ENCODE results near the gene ROCK1. TPM values are rescaled to one million over a fixed set of nuclear protein-coding genes. Genes with fewer than 3 reads are reported as not detected.

Gene ROCK1
- total and polyA plus RNA-seq, 4 donors: 7.4 to 28.7 (median 18.7) TPM

DNA sequence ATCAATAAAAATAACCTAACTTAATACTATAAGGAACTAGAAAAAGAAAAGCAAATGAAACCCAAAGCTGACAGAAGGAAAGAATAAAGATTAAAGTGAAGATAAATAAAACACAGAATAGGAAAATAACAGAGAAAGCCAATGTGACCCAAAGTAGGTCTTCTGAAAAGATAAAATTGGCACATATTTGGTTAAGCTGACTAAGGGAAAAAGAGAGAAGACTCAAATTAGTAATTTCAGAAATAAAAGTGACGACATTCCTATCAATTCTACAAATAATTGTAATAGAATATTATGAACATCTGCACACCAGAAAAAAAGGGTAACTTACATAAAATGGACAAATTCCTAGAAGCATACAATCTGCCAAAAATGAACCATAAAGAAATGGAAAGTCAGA lies 30.2 kb downstream of the ROCK1 start:
- no peaks in the 10 kb centered on the region for H3K36me3 ChIP-seq (ENCODE audit: control insufficient read depth in 4 of 4, insufficient read depth in 3 of 4, low read depth in 1 of 4, low read length in 3 of 4)
- H3K27me3 ChIP-seq (ENCODE audit: control insufficient read depth in 4 of 4, insufficient read depth in 4 of 4, low read length in 3 of 4): no peaks in the 10 kb centered on the region
- H3K4me3 ChIP-seq (ENCODE audit: low read depth in 1 of 3, low read length in 3 of 3): no peak overlapping the region
- H3K27ac ChIP-seq (ENCODE audit: low read depth in 1 of 2, low read length in 2 of 2): no peak overlapping the region
- TF ChIP-seq REST (IDR thresholded peaks at IDR 0.05) (no peak), EGR1 (IDR thresholded peaks at IDR 0.05; ENCODE audit: low read depth in 2 of 2) (no peak), MAX (IDR thresholded peaks at IDR 0.05) (no peak)
- TF ChIP-seq, protein P1, sequence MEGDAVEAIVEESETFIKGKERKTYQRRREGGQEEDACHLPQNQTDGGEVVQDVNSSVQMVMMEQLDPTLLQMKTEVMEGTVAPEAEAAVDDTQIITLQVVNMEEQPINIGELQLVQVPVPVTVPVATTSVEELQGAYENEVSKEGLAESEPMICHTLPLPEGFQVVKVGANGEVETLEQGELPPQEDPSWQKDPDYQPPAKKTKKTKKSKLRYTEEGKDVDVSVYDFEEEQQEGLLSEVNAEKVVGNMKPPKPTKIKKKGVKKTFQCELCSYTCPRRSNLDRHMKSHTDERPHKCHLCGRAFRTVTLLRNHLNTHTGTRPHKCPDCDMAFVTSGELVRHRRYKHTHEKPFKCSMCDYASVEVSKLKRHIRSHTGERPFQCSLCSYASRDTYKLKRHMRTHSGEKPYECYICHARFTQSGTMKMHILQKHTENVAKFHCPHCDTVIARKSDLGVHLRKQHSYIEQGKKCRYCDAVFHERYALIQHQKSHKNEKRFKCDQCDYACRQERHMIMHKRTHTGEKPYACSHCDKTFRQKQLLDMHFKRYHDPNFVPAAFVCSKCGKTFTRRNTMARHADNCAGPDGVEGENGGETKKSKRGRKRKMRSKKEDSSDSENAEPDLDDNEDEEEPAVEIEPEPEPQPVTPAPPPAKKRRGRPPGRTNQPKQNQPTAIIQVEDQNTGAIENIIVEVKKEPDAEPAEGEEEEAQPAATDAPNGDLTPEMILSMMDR (IDR thresholded peaks at IDR 0.05; ENCODE audit: low read depth, low read length, missing input control): no peak
- WGBS: 92% methylated on average over 1 of the region's 1 CpG
- peaks cover 1 to 16% (median 6%) of the 10 kb centered on the region in 4 donors for H3K4me1 ChIP-seq (ENCODE audit: control insufficient read depth in 4 of 4, insufficient read depth in 4 of 4, low read length in 3 of 4)
- DNase-seq (ENCODE audit: low spot score): no peak
- H3K9me3 ChIP-seq (ENCODE audit: control insufficient read depth in 4 of 4, low read length in 3 of 4): peaks cover 0 to 2% (median 0%) of the 10 kb centered on the region in 4 donors
- H3K9ac ChIP-seq (ENCODE audit: low read depth in 1 of 2, low read length in 2 of 2): no peak overlapping the region

DNA sequence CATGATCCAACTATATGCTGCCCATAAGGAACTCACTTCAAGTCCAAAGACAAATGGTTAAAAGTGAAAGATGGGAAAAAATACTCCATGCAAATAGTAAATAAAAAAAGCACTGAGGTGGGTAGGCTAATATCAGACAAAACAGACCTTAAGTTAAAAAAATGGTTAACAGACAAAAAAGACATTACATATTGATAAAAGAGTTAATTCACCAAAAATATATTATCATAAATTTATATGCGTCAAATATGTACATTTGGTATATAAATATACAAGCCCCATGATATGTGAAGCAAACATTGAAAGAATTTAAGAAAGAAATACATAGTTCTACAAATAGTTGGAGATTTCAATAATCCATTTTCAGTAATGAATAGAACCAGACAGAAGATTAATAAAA lies 31.0 kb downstream of the ROCK1 start:
- H3K36me3 ChIP-seq (ENCODE audit: control insufficient read depth in 4 of 4, insufficient read depth in 3 of 4, low read depth in 1 of 4, low read length in 3 of 4): no peaks in the 10 kb centered on the region
- 93% methylated on average over 1 of the region's 1 CpG for WGBS
- H3K9ac ChIP-seq (ENCODE audit: low read depth in 1 of 2, low read length in 2 of 2): no peak overlapping the region
- H3K27me3 ChIP-seq (ENCODE audit: control insufficient read depth in 4 of 4, insufficient read depth in 4 of 4, low read length in 3 of 4): no peaks in the 10 kb centered on the region
- TF ChIP-seq RXRA (IDR thresholded peaks at IDR 0.05) (no peak), NR2F2 (IDR thresholded peaks at IDR 0.05) (no peak), JUND (IDR thresholded peaks at IDR 0.05) (no peak), GABPA (IDR thresholded peaks at IDR 0.05 in 1 of 2, conservative IDR thresholded peaks at IDR 0.05 in 1 of 2) (no peak), TAF1 (conservative IDR thresholded peaks at IDR 0.05) (no peak), MAX (IDR thresholded peaks at IDR 0.05) (no peak), SP1 (IDR thresholded peaks at IDR 0.05) (no peak), RAD21 (IDR thresholded peaks at IDR 0.05) (no peak), HNF4G (IDR thresholded peaks at IDR 0.05) (no peak), REST (IDR thresholded peaks at IDR 0.05) (no peak), YY1 (IDR thresholded peaks at IDR 0.05) (no peak)
- TF ChIP-seq, protein P2, sequence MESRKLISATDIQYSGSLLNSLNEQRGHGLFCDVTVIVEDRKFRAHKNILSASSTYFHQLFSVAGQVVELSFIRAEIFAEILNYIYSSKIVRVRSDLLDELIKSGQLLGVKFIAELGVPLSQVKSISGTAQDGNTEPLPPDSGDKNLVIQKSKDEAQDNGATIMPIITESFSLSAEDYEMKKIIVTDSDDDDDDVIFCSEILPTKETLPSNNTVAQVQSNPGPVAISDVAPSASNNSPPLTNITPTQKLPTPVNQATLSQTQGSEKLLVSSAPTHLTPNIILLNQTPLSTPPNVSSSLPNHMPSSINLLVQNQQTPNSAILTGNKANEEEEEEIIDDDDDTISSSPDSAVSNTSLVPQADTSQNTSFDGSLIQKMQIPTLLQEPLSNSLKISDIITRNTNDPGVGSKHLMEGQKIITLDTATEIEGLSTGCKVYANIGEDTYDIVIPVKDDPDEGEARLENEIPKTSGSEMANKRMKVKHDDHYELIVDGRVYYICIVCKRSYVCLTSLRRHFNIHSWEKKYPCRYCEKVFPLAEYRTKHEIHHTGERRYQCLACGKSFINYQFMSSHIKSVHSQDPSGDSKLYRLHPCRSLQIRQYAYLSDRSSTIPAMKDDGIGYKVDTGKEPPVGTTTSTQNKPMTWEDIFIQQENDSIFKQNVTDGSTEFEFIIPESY (IDR thresholded peaks at IDR 0.05): no peak
- TF ChIP-seq, protein P1 (IDR thresholded peaks at IDR 0.05; ENCODE audit: low read depth, low read length, missing input control): no peak
- TF ChIP-seq, protein P3, sequence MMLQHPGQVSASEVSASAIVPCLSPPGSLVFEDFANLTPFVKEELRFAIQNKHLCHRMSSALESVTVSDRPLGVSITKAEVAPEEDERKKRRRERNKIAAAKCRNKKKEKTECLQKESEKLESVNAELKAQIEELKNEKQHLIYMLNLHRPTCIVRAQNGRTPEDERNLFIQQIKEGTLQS (IDR thresholded peaks at IDR 0.05): no peak
- peaks cover 0 to 2% (median 0%) of the 10 kb centered on the region in 4 donors for H3K9me3 ChIP-seq (ENCODE audit: control insufficient read depth in 4 of 4, low read length in 3 of 4)
- H3K4me1 ChIP-seq (ENCODE audit: control insufficient read depth in 4 of 4, insufficient read depth in 4 of 4, low read length in 3 of 4): peaks cover 2 to 16% (median 6%) of the 10 kb centered on the region in 4 donors
- no peak overlapping the region for H3K4me3 ChIP-seq (ENCODE audit: low read depth in 1 of 3, low read length in 3 of 3)
- DNase-seq (ENCODE audit: low spot score): no peak
- H3K27ac ChIP-seq (ENCODE audit: low read depth in 1 of 2, low read length in 2 of 2): no peak overlapping the region

Measured in liver (tissue), 9 donors.